Fibroblast of villous mesenchyme (primary cell): ENCODE results near the gene PGLYRP2. TPM values are rescaled to one million over a fixed set of nuclear protein-coding genes. Genes with fewer than 3 reads are reported as not detected.

Source experiments
- DNase-seq: peaks from one replicate; pipeline ENCODE4 v3.0.0-alpha.2; 2010; ENCODE audit warnings: low read depth
- H3K4me3 ChIP-seq: 2 replicates; pipeline ENCODE4 v1.5.1; 2011; ENCODE audit warnings: low read depth, mild to moderate bottlenecking, low read length
- total RNA-seq: library from RNA; depleted of rRNA; stranded (reverse); fragments of >200 nt; gene quantifications from 2 replicates; pipeline ENCODE4 v1.2.3, GENCODE V29; 2012
- TF ChIP-seq, protein P1 (sequence below): IDR thresholded peaks from 2 replicates; pipeline ENCODE4 v1.5.1; 2012; ENCODE audit warnings: low read depth, mild to moderate bottlenecking, low read length; ENCODE audit not compliant: insufficient read depth

Gene PGLYRP2
- total RNA-seq, 1 donor: not detected

DNA sequence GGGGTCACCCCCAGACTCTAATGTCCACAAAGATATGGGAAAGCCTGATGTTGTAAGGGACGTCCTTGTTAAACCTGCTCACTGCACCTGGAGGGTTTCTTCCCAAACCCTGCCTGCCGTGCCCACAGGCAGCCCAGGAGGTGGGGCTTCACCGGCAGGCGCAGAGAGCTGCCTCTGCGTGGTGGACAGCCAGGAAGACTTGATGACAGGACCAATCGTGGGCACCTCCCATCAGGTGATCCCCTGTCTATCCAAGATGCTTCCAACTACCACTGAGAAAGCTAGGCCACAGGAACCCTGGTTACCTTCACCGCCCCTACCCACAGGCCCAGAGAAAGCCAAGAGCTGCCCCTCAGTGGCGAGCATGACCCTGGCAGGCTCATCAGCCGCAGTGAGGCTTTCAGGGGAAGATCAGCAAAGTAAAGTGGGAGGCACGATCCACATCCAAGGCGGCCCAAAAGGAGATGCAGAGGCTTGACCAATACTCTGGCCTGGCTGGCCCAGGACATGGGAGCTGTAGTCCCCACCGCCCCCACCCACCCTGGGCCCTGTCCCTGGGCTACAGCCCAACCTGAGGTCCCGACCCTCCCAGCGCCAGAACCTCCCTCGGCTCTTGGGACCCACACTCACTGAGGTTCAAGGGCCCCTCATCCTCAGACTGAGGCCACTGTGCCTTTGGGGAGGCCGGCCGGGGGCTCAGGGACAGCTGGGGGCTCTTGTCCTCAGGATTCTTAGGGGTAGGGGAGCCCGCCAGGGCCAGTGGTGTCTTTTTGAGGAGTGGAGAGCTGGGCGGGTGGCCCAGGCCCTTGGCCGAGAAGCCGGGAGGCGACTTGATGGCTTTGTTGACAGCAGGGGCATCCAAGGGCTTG is 50.1 kb downstream of the PGLYRP2 start:
- H3K4me3 ChIP-seq: no peak overlapping the region
- TF ChIP-seq, protein P1, sequence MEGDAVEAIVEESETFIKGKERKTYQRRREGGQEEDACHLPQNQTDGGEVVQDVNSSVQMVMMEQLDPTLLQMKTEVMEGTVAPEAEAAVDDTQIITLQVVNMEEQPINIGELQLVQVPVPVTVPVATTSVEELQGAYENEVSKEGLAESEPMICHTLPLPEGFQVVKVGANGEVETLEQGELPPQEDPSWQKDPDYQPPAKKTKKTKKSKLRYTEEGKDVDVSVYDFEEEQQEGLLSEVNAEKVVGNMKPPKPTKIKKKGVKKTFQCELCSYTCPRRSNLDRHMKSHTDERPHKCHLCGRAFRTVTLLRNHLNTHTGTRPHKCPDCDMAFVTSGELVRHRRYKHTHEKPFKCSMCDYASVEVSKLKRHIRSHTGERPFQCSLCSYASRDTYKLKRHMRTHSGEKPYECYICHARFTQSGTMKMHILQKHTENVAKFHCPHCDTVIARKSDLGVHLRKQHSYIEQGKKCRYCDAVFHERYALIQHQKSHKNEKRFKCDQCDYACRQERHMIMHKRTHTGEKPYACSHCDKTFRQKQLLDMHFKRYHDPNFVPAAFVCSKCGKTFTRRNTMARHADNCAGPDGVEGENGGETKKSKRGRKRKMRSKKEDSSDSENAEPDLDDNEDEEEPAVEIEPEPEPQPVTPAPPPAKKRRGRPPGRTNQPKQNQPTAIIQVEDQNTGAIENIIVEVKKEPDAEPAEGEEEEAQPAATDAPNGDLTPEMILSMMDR: no peak
- DNase-seq: no peak

DNA sequence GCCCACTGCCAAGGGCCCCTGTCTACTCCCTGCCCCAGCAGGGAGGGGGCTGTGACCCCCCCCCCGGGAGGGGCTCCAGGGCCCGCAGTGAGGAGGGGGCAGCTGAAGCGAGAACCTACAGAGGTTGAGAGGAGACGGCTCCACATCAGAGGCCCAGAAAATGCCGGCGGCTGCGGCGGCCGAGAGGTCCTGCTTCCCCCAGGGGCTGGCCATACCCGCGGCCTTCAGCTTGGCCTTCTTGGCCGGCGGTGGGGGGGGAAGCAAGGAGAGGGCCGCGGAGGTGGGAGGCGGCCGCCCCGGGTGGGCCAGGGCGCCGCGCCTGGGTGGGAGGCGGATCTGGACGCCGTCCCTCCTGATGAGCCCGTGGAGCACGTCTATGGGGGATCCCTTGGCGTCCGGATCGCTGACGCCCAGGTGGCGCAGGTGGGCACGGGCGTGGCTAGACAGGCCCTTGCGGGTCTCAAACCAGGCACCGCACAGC is 51.3 kb downstream of the PGLYRP2 start:
- DNase-seq: no peak
- no peak overlapping the region for H3K4me3 ChIP-seq
- TF ChIP-seq, protein P1: no peak

DNA sequence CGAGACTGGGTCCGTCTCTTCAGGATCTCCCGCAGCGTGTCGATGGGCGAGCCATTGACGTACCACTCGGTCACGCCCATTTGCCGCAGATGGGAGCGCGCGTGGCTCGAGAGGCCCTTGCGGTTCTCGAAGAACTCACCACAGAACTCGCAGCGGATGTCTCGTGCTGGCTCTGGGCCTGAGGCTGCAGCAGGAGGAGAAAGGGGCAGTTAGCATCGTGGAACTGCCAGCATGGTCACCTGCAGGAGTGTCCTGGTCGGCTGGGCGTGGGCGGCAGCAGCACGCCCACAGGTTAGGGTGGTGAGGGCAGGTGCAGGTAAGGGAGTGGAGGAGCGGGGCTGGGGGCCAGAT is 52.0 kb downstream of the PGLYRP2 start:
- DNase-seq: no peak
- TF ChIP-seq, protein P1: no peak
- H3K4me3 ChIP-seq: no peak overlapping the region

DNA sequence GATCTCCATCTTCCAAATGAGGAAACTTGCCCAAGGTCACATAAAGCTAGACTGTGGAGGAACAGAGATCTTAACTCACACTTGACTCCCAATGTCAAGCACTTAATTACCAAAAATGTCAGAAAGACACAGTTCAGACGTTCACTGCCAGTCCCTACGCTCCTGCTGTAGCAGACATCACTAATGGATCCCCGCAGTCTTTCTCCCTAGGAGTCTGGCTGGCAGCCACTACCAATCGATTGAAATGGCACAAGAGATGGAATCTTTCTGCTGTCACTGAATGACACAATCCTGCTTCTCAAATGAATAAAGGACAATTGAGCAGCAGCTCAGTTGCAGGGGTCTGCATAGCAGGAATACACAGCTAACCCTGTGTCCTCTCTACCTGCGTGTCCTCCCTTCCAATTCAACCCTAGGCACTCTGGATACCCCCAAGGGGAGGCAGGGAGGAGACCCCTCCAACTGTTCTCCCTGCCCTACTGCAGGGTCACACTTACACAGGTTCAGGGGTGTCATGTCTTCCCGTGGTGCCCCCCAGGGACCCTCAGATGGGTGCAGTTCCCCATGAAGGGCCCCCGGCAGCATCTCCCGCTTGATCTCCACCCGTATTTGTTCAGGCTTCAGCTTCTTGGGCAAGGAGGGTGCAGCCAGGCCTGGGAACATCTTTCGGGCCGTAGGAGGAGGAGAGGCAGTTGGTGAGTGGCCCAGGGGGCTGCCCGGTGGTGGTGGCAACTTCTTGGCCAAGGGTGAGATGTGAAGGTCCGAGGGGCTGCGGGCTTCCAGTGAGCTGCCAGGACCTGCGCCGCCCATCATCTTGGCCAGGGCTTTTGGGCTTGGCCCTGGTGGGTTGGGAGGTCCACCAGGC is 52.6 kb downstream of the PGLYRP2 start:
- TF ChIP-seq, protein P1: no peak
- DNase-seq: no peak
- no peak overlapping the region for H3K4me3 ChIP-seq

DNA sequence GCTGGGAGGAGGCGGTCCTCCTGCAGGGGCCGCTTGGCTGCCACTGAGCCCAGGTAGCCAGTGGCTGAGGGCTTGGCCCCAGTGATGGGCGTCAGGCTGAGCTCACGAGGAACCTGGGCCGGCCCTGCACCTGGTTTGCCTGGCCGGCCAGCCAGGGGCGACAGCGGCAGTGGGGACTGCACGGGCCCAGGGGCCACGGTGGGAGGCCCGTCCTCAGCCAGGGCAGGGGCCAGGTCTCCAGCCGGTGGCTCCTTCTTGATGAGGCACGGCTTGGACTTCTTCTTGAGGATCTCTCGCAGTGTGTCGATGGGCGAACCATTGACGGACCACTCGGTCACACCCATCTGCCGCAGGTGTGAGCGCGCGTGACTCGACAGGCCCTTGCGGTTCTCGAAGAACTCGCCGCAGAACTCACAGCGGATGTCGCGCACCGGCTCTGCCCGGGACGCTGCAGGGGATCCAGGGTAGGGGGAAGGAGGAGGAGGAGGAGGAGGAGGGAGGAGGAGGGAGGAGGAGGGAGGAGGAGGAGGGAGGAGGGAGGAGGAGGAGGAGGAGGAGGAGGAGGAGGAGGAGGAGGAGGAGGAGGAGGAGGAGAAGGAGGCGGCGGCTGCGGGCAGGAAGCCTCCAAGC is 53.9 kb downstream of the PGLYRP2 start:
- TF ChIP-seq, protein P1: no peak
- DNase-seq: no peak
- no peak overlapping the region for H3K4me3 ChIP-seq

DNA sequence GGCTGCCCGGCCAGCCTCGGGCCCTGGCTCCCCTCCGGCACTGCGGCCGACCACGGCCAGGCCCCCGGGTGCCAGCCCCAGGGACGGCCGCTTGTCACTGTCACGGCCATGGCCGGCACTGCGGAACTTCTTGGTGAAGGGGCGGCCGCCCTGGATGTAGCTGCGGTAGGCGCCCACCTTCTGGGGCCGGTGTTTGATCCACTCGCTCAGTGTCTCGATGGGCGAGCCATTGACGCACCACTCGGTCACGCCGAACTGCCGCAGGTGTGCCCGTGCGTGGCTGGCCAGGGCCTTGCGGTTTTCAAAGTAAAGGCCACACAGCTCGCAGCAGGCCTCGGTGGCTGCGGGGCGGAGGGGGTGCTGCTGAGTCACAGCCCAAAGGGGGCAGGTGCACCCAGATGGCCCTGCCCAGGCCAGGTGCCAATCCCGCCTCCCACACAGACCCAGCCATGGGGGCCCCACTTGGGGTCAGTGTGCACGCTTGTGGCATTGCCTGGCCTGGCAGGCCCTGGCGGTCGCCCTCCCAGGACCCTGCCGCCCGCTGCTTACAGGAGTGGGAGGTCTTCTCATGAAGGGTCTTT is 54.5 kb downstream of the PGLYRP2 start:
- DNase-seq: no peak
- TF ChIP-seq, protein P1: no peak
- no peak overlapping the region for H3K4me3 ChIP-seq
